Hepatocyte (in vitro differentiated cells): Measurements from ENCODE around the gene HPCAL4.

ENCODE experiments used
- CTCF ChIP-seq: fragments of 200-600 bp; sonication (generic); IDR thresholded peaks from 2 replicates; pipeline ENCODE4 v1.5.1; 2016; ENCODE audit warnings: antibody characterized with exemption, mild to moderate bottlenecking; ENCODE audit not compliant: poor library complexity
- EZH2phosphoT487 ChIP-seq: fragments of 200-600 bp; sonication (generic); IDR thresholded peaks from one replicate; pipeline ENCODE4 v1.6.1; 2018; ENCODE audit warnings: antibody characterized with exemption, mild to moderate bottlenecking, low read depth, moderate library complexity; ENCODE audit not compliant: unreplicated experiment, severe bottlenecking

DNA sequence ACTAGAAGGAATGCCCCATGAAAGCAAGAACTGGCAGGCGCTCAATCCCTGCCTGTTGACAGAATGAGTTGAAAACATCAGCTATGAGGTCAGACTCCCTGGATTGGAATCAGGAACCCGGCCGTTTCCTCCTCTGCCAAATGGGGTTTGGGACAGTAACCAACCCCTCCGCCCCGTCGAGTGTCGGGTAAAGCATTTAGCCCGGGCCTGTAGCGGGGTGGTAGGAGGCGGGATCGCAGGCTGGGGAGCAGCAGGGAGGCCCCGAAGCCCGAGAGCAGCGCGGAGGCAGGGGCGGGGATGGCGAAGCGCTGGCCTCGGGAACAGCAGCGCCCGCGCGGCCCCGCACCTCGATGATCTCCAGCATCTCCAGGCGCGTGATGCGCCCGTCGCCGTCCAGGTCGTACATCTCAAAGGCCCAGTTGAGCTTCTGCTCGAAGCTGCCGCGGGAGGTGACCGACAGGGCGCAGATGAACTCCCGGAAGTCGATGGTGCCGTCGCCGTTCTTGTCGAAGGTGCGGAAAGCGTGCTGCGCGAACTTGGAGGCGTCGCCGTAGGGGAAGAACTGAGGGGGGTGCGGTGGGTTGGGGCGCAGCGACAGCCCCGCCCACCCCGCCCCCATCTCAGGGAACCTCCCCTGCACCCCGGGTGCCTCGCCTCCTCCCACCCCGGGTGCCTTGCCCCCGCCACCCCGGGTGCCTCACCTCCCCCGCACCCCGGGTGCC, 7.5 kb downstream of the HPCAL4 start:
- no peak for TF ChIP-seq CTCF
- no peak for TF ChIP-seq EZH2phosphoT487
